ENCODE results near the gene FGD4. TPM values are rescaled to one million over a fixed set of nuclear protein-coding genes. Genes with fewer than 3 reads are reported as not detected.

Gene FGD4
- total and polyA plus RNA-seq, 2 donors (not counting 3 experiments of a cell fraction or from before 2014, with no cell fraction given): 6.6 to 44.7 TPM

DNA sequence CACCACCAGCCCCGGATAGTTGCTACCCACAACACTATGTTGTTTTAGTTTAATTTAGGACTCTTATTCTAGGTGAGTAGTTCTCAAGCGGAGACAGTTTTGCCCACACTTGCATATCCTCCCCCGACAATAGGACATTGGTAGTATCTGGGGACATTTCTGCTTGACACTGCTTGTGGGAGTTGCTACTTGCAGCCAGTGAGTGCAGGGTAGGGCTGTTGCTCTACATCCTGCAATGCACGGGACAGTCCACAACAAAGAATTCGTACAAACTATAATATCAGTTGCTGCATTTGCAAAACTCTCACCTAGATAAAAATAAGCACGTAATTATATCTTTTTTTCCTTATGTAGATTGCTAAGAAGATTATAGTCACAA lies 167.9 kb downstream of the FGD4 start:
- FAIRE-seq: no peak
- H3K27ac ChIP-seq (ENCODE audit: insufficient read depth, low read depth, low read length): peak overlapping the region; percentile 79

DNA sequence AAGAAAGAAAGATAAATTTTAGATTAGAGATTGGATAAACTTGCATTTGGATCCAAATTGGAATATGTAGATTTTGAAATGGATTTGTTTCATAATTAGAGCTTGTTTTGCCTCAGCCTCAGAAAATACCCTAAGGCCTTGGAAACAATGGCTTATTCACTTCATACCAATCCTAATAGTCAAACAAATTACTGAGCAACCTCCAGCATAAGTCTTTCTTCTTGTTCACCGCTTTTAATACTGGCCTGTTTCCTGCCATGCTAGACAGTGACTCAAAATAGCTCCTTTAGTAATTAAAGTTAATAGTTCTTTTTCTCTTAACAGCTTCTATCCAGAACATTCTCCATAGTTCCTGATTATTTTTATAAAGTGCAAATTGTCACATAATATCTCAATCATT lies 168.9 kb downstream of the FGD4 start:
- H3K27me3 ChIP-seq (ENCODE audit: control insufficient read depth in 2 of 2, insufficient read depth in 2 of 2, low read length in 2 of 2): no peaks in the 10 kb centered on the region
- peaks cover 19% of the 10 kb centered on the region for H3K79me2 ChIP-seq (ENCODE audit: control insufficient read depth, insufficient read depth, low read length)
- dilution Hi-C loops (cut with MboI; ENCODE audit: extremely low pct_ligation_motif_present, low sequenced_read_pairs) (no loop called here), intact Hi-C loops (cut with micrococcal nuclease) (loop anchor here (2.0 kb wide), 1 partner anchor 15 kb away; no protein-coding TSS in a partner anchor)
- no peaks in the 10 kb centered on the region for H3K9me3 ChIP-seq (replicated peaks; ENCODE audit: control insufficient read depth, insufficient read depth, low read length)
- H3K36me3 ChIP-seq (ENCODE audit: control insufficient read depth in 2 of 2, extremely low read depth in 1 of 2, insufficient read depth in 2 of 2, low read length in 2 of 2): peaks cover 0 to 2% of the 10 kb centered on the region in 2 experiments
- ChIA-PET CTCF (interaction anchor here (0.6 to 1.7 kb wide), 11 partner anchors 9 to 203 kb away, joined by 3 to 12 read pairs (median 4); no protein-coding TSS in a partner anchor), POLR2A (interaction anchor here (0.5 kb wide), 1 partner anchor 19 kb away, joined by 5 read pairs; no protein-coding TSS in a partner anchor)
- H3K4me1 ChIP-seq (ENCODE audit: control insufficient read depth, extremely low read depth, insufficient read depth, low read length): peaks cover 20% of the 10 kb centered on the region
- peak overlapping the region in 1 of 3 experiments; percentile 5 for H3K4me3 ChIP-seq (replicated peaks in 1 of 3; ENCODE audit: insufficient read depth in 1 of 3, low read depth in 1 of 3, low read length in 3 of 3)
- H3K9me1 ChIP-seq (replicated peaks; ENCODE audit: control insufficient read depth, extremely low read depth, insufficient read depth, low read length): no peaks in the 10 kb centered on the region
- DNase-seq (ENCODE audit: low read depth, low spot score) (peak; percentile 87), FAIRE-seq (peak; percentile 89)
- no TSS peak for BruUV-seq (replicated peaks)
- H2AFZ ChIP-seq (ENCODE audit: low read depth, low read length): no peak overlapping the region
- H3K27ac ChIP-seq (ENCODE audit: insufficient read depth, low read depth, low read length): peak overlapping the region; percentile 79
- TF ChIP-seq MYC (IDR thresholded peaks at IDR 0.05; ENCODE audit: low read depth, low read length): no peak
- no peak for TF ChIP-seq EZH2 (IDR thresholded peaks at IDR 0.05; ENCODE audit: borderline replicate concordance, low read depth, low read length, severe bottlenecking)
- TF ChIP-seq POLR2A (IDR thresholded peaks at IDR 0.05; ENCODE audit: low read depth, low read length): no peak
- peak; percentile 67 for TF ChIP-seq FOS (IDR thresholded peaks at IDR 0.05; ENCODE audit: borderline replicate concordance, insufficient read depth, low read length)
- TF ChIP-seq, protein P1, sequence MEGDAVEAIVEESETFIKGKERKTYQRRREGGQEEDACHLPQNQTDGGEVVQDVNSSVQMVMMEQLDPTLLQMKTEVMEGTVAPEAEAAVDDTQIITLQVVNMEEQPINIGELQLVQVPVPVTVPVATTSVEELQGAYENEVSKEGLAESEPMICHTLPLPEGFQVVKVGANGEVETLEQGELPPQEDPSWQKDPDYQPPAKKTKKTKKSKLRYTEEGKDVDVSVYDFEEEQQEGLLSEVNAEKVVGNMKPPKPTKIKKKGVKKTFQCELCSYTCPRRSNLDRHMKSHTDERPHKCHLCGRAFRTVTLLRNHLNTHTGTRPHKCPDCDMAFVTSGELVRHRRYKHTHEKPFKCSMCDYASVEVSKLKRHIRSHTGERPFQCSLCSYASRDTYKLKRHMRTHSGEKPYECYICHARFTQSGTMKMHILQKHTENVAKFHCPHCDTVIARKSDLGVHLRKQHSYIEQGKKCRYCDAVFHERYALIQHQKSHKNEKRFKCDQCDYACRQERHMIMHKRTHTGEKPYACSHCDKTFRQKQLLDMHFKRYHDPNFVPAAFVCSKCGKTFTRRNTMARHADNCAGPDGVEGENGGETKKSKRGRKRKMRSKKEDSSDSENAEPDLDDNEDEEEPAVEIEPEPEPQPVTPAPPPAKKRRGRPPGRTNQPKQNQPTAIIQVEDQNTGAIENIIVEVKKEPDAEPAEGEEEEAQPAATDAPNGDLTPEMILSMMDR (IDR thresholded peaks at IDR 0.05; ENCODE audit: extremely low read depth in 1 of 2, insufficient read depth in 1 of 2, low read depth in 1 of 2, low read length in 2 of 2): no peak
- no peak for TF ChIP-seq POLR2AphosphoS5 (IDR thresholded peaks at IDR 0.05; ENCODE audit: insufficient read depth, low read depth, low read length)
- TF ChIP-seq, protein P2, sequence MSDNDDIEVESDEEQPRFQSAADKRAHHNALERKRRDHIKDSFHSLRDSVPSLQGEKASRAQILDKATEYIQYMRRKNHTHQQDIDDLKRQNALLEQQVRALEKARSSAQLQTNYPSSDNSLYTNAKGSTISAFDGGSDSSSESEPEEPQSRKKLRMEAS (IDR thresholded peaks at IDR 0.05; ENCODE audit: insufficient read depth, insufficient read length): no peak
- TF ChIP-seq JUN (IDR thresholded peaks at IDR 0.05; ENCODE audit: borderline replicate concordance, insufficient read depth, insufficient read length, low read depth): peak; percentile 36
- no peak for TF ChIP-seq GATA2 (IDR thresholded peaks at IDR 0.05; ENCODE audit: insufficient read depth, insufficient read length, low read depth, low read length)
- peak overlapping the region; percentile 67 for H3K4me2 ChIP-seq (ENCODE audit: insufficient read depth, low read length)
- peak overlapping the region; percentile 51 for H3K9ac ChIP-seq (replicated peaks; ENCODE audit: extremely low read depth, insufficient read depth, low read length)
- no peaks in the 10 kb centered on the region for H4K20me1 ChIP-seq (replicated peaks; ENCODE audit: control insufficient read depth, extremely low read depth, insufficient read depth, low read length)

More for the DNA sequence above, 167.9 kb downstream of the FGD4 start:
- POLR2A ChIA-PET: no interaction called here
- H3K4me1 ChIP-seq (ENCODE audit: control insufficient read depth, extremely low read depth, insufficient read depth, low read length): peaks cover 20% of the 10 kb centered on the region
- no peak overlapping the region for H3K9ac ChIP-seq (replicated peaks; ENCODE audit: extremely low read depth, insufficient read depth, low read length)
- H3K4me3 ChIP-seq (replicated peaks in 1 of 3; ENCODE audit: insufficient read depth in 1 of 3, low read depth in 1 of 3, low read length in 3 of 3): no peak overlapping the region
- H4K20me1 ChIP-seq (replicated peaks; ENCODE audit: control insufficient read depth, extremely low read depth, insufficient read depth, low read length): no peaks in the 10 kb centered on the region
- BruUV-seq (replicated peaks): no TSS peak
- H3K9me3 ChIP-seq (replicated peaks; ENCODE audit: control insufficient read depth, insufficient read depth, low read length): no peaks in the 10 kb centered on the region
- H3K36me3 ChIP-seq (ENCODE audit: control insufficient read depth in 2 of 2, extremely low read depth in 1 of 2, insufficient read depth in 2 of 2, low read length in 2 of 2): peaks cover 0 to 2% of the 10 kb centered on the region in 2 experiments
- no peaks in the 10 kb centered on the region for H3K9me1 ChIP-seq (replicated peaks; ENCODE audit: control insufficient read depth, extremely low read depth, insufficient read depth, low read length)
- H2AFZ ChIP-seq (ENCODE audit: low read depth, low read length): no peak overlapping the region
- intact Hi-C loops (cut with micrococcal nuclease): no loop called here
- TF ChIP-seq POLR2AphosphoS5 (IDR thresholded peaks at IDR 0.05; ENCODE audit: insufficient read depth, low read depth, low read length) (no peak), JUN (IDR thresholded peaks at IDR 0.05; ENCODE audit: borderline replicate concordance, insufficient read depth, insufficient read length, low read depth) (no peak)
- peaks cover 17% of the 10 kb centered on the region for H3K79me2 ChIP-seq (ENCODE audit: control insufficient read depth, insufficient read depth, low read length)
- CTCF ChIA-PET: interaction anchor here (1.1 to 1.7 kb wide), 5 partner anchors 19 to 112 kb away, joined by 3 to 12 read pairs (median 8); no protein-coding TSS in a partner anchor
- H3K27me3 ChIP-seq (ENCODE audit: control insufficient read depth in 2 of 2, insufficient read depth in 2 of 2, low read length in 2 of 2): no peaks in the 10 kb centered on the region
- dilution Hi-C loops (cut with MboI; ENCODE audit: extremely low pct_ligation_motif_present, low sequenced_read_pairs): no loop called here
- no peak for DNase-seq (ENCODE audit: low read depth, low spot score)
- H3K4me2 ChIP-seq (ENCODE audit: insufficient read depth, low read length): no peak overlapping the region

All from endothelial cell of umbilical vein (primary cell).